HG02852 (cell line): Measurements from ENCODE around the gene ROR2.

Experiments used
- ATAC-seq: cut with Tn5 transposase; IDR thresholded peaks from one replicate; pipeline ENCODE4 v1.9.1; 2021; ENCODE audit warnings: mild to moderate bottlenecking, moderate library complexity; ENCODE audit not compliant: unreplicated experiment

The ROR2 gene

DNA sequence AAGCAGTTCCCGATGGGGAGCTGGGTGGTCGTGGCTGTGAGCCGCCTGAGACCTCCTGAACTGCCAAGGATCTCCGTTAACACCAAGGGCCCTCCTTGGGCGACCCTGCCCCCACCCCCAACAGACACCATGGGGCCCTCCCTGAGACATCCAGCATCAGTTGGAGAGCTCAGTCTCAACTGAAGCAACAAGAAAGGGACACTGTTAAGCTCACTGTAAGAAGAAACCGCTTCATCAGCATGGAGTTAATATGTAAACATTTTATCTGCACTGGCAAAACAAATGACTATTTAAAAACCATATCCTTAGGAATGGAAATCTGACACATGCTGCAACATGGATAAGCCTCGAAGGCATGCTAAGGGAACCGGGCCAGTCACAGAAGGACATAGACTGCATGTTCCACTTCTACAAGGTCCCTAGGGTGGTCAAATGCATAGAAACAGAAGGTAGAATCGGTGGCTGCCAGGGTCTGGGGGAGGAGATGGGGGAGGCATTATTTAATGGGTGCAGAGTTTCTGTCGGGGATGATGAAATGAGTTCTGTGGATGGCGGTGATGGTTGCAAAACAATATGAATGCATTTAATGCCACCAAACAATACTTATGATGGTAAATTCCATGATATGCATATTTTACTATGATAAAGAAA is 47.4 kb downstream of the ROR2 start:
- ATAC-seq, result no peak

DNA sequence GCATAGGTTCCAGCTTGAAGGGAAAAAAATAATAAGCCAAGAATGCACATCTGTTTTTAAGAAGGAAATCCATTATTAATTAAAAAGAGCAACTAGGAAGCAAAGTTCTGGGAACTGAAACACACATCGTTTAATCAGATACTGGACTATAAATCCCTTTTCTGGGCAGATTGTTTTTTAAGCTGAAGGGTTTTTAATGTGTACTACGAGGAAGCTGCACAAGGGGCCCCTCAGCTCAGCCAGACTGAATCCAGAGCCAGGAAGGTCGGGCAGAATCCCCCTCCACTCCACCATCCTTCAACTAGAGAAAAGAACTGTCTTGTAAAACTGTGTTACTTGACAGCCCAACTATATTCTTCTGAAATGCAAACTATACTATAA is 49.2 kb downstream of the ROR2 start:
- no peak for ATAC-seq

DNA sequence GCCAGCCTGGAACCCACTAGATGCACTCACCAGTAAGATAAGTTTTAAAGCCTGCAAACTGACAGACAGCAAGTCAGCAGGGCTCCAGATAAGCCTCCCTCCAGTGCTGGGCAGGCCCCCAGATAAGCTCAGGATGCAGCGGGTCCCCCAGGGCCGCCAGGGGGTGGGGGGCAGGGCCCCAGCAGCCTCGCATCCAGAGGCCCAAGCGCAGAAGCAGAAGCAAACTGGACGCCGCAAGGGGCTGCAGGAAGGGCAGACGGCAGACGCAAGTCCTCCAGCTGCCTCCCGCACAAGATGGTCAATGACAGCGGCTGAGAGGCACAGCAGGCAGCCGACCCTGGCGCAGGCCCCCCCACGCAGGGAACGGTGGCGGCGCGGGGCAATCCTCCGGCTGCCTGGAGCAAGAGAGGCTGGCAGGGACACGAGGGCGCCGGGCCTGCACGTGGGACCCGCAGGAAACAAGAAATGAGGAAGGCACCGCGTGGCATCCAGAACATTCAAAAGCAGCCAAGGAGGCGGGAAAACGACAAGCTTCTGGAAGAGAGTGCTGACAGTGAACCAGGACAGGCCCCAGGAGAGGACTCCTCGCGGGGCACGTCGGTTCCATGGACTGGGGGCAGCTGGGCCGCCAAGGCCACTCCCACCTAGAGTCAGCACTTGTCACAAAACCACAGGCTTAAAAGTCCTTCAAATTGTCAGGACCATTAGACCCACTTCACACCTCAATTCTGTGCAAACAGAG is 49.8 kb downstream of the ROR2 start:
- no peak for ATAC-seq

DNA sequence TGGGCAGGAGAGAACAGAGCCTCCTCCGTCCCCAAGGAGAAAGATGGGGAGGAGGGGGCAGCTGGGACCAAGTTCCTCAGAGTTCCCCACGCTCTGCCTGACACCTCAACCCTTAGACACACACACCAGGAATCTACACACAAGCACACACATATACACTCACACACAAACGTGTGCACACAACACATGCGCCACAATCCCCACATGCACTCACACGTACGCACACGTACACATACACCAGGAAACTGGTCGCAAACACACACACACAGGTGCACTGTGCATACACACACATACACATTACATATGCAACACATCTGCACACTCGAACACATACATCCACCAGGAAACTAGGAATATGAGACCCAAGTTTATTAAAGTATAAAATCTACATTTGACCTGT is 50.4 kb downstream of the ROR2 start:
- ATAC-seq, result no peak

DNA sequence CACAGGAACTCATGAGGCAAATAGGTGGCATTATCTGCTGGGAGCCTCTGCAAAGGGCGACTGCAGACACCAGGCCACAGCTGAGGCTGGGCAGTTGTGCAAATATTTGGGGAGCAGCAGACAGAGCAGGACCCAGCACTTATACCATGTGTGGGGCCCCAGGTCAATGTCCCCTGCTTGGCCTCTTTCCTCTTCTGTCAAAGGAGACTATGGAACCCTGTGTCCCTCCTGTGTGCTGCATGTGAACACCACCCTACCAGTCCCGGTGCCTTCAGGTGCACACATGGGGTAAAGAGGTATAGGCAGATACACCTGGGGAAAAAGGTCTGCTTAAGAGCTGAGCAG is 50.8 kb downstream of the ROR2 start:
- no peak for ATAC-seq

DNA sequence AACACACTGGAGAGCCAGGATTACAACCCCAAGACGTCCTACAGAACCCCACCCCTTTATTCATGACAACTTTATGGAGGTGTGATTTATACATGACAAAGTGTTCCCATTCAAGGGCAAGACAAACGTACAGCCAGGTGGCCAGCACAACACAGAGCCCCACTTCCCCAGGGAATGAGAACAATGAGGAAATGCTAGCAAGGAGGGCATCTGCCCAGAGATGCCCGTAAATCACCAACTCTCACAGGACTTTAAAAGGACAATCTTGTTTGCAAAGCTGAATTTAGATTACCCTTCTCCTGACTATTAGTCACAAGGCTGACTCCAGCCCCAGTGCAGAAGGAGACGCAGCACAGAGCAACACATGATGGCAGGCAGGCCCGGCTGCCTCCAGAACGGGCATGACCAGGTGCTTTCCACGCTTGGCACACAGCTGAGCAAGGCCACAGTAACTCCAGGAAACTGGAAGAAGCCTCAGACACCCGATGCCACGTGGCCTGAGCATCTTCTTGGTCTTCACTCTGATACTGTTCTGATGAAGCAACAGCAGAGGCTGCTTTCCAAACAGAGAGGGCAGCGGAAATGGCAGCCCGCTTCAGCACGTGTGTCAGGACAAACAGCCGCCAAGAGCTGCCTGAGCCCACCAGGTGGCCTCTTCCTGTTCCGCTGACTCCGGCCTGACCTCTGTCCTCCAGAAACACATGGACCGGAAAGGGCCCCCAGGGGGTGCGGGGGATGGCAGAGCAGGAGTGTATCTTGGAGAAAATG is 51.4 kb downstream of the ROR2 start:
- no peak for ATAC-seq

DNA sequence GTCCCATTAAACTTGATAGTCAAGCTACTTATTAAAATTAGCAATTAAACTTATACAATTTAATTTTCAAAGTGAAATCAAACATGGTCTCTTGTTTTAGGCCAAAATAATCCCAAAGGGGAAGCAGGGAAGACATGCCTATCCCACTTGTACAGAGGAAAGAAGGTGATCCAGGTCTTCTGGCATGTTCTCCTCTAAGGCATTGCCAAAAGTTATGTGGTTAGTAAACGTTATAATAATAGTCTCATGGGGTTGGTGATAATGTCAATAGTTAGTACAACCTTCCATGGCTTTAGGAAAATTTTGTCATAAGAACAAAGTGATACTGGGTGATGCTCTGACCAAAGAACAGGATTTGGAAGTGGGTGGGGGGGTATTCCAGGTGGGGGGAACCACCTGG is 52.8 kb downstream of the ROR2 start:
- ATAC-seq, result no peak

DNA sequence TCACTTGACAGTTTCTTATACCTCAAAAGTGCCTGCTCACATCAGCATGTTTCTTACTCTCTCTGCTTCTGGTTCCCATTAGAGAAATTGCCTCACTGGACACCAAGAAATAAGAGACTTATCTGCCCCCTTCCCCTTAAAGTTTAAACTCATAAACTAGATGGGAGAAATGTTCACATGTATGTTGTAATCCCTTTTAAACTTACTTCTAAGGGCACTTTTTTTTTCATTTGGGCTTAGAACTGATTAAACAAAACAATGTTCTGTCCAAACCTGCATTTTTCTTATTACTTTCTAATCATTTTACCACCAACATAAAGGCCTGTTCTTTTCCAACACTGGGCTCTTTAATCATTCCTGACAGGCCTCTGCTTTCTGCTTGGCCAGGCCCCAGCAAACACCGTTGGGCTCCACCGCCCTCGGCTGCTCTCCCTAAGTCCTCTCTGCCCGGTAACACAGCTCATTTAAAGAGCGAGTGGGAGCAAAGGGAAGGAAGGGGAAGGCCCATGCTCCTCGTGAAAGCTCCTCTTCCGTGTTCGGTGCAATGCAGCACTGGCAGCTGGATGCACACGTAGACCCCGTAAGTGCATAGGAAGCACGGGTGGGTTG is 53.4 kb downstream of the ROR2 start:
- no peak for ATAC-seq

DNA sequence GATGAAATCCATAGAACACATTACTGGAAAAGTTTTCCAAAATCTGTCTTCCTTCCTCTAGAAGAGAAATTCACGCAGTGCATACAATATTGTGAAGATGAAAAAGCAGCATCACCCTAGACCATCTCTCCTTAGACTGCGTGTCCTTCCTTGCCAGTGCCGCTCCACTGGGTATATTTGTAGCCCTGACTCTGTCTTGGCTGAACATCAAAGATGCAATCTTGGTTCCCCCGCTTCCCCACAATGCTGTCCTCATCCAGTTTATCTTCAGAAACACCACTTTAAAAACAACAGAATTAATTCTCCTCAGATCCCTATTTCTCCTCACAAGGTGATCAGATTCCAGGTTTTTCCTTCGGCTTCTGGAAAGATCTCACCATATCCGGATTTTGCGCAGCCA is 53.9 kb downstream of the ROR2 start:
- no peak for ATAC-seq

DNA sequence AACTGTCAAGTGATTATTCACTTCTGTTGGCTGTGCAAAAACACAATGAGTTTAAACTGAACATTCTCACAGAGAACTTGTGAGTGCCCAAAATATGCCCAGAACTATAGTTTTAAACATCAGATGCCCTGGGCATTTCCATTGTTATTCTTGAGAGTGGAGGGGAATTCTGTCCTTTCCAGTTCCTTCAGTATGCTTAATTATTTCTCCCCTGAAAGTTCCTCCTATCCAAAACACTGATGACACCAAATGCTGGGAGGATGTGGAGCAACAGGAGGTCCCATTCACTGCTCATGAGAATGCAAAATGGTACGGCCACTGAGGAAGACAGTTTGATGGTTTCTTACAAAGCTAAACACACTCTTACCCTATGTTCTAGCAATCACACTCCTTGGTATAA is 55.5 kb downstream of the ROR2 start:
- ATAC-seq, result no peak

DNA sequence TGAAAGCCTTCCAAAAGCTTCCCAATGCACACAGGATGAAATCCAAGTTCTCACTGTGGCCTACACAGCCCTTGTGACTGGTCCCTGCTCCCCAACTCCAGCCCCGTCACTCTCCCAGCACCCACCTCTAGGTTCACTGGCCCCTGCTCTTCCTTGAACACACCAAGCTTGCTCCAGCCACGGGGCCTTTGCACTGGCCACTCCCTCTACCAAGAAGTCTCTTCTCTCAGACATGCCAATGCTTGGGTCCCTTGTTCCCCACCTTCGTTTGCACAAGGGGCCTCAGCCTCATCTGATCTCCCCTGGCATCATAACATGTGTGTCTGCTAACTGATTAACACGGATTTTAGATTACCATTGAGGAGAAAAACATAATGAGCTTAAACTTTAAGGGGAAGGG is 56.0 kb downstream of the ROR2 start:
- no peak for ATAC-seq

DNA sequence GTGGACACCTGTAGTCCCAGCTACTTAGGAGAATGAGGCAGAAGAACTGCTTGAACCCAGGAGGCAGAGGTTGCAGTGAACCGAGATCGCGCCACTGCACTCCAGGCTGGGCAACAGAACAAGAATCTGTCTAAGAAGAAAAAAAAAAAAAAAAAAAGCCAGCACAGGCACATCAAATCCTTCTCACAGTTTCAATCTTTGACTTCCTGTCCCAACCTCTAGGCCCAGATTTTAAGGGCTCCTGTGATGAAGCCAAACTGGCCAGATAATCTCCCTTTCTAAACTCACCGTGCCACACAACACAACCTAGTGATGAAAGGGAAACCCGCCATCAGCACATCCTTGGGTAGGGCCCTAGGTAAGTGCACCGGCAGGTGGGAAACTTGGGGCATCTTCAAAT is 58.1 kb downstream of the ROR2 start:
- ATAC-seq, result no peak

DNA sequence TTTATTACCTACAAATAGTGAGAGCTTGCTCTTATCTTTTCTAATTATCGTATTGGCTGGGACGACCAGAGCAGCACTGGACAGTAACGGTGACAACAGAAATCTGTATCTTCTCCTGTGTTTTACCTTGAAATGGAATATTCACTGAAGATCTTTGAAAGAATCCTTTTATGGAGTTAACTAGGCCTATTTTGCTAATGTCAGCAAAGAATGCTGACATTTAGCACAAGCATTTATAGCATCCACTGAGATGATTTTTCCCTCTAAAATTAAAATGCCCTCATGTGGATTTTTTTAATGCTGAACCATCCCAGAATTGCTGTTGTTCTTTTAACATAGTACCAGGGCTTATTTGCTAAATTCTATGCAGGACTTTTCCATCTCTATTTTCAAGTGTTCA is 59.4 kb downstream of the ROR2 start:
- ATAC-seq, result no peak

DNA sequence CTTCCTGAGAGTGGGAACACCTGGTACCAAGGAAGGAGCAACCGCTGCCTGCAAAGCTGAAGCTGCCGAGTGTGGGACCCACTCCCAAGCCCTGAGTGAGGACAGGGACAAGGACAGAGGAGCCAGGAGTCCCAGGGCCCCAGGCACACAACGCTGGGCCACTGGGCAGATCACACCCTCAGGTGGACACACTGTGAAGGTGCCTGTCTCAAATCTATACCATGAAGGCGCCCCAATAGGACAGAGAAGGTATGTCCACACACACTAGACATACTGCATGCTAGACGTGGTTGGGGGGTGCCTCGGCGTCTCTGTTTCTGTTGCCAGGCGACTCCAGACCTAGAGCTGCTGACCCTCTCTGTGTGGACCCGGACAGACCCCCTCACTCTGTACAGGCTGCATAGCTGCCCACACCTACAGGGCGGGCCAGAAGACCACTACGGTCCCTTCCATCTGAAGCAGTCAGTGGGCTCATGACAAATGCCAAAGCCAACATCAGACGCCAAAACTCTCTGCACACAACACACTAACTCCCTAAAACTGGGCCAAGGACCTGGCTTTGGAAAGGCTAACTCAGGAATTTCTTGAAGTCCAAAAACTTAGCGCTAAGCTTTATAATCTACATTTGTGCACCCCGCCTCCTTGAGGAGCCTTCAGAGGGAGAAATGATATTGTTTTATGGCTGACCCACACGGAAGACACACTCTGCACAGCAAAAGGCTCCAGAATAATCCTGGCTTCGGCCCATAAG is 60.7 kb downstream of the ROR2 start:
- no peak for ATAC-seq

DNA sequence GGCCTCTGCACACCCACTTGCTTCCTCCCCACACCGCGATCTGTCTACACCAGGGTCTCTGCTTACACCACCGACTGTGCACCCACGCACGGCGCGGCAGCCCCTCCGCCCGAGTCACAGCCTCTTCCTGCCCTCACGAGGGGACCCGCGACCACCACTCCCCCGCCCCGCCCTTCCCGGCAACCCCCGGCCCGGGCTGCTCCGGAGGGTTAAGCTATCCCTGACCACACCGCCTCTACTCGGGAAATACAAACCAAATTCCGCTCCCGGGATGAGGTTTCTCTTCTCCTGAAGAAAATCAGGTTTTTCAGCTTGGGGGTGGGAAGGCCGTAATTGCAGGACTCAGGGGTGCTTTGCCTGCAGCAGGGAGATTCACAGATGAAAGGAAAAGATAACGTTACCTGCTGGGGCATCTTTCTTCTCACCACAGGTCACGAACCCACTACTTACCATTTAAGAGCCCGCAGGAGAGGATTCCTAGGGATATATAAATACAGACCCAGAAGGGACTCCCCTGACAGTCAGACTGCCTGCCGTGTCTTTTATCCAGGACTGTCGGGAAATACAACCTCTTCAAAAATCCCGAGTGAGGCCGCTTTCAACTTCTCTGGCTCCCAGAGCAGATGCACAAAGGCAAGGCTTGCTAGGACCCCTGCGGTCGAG is 63.5 kb downstream of the ROR2 start:
- ATAC-seq, result no peak

DNA sequence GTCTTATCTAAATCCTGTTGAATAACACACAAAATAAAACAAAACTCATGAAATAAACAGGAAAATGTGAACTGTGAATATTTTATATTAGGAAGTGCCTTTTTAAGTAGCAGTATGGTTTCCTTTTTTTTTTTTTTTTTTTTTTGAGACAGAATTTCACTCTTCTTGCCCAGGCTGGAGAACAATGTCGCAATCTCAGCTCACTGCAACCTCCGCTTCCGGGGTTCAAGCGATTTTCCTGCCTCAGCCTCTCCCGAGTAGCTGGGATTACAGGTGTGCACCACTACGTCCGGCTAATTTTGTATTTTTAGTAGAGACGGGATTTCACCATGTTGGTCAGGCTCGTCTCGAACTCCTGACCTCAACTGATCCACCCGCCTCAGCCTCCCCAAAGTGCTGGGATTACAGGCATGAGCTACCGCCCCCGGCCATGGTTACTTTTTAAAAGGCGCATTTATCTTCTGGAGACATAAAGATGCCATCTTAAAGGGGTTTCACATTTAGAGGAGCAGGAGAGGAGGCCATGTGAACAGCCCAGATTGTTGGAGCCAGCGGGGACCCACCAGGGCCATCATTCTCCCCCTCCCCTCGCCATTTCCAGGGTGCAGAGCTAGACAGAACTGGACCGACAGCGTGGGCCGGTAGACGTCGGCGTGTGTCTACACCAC is 64.1 kb downstream of the ROR2 start:
- no peak for ATAC-seq

DNA sequence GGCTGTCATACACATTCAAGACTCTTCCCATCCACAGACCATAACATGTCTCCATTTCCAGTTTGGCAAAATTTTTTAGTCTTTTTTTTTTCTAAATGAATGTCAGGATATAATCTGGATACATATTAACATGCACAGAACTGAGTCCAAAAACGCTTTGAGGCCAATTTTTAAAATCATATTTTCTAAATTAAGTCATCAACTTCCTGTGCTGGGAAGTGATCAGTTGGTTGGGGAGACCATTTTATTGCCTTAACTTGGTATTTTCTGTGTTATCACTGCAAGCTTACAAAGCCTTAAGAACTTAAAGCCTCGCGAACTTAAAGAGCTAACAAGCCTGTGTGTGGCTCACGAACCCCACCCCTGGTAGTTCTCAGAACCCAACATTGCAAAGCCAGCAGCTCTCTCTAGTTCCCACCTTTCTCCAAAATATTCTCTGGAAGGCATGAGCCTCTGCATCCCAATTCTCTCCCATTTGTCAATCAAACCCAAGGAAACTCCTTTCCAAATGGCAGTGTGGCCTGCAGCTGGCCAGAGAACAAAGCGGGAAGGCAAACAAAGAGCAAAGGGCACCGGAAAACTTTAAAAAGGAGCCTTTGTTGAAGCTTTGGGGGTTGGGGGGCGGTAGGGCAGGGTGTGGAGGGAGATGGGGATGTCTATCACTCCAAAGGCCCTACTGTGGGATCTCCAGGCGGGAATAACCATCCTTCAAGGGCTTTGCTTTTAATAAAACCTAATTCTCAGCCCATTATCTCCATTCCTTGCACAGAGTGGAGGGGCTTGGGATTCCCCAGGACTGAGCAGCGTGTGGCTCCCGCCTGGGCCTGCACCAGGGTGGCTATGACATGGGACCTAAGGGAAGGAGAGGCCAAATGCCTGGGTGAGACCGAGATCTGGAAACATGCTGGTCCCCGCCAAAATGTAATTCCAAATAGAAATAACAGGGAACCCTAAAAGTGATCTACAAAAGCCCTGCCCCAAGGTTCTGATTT is 65.0 kb downstream of the ROR2 start:
- ATAC-seq, result no peak

DNA sequence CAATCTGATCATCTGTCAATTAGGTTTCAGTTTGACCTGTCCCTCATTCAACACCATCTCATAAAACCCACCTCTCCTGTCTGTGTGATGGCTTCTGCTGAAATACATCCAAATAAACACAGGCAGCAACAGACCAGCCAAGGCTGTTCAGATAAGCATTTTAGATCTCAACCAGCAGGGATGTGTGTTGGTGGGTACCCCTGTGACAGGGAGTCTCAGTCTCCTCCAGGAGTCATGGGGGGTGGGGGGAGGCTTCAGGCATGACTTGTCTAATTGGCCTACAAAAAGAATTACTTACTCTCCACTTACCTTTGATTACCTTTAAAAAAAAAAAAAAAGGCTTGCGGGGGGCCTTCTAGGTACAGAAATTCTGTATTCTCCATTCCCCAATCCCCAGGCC is 65.9 kb downstream of the ROR2 start:
- ATAC-seq, result no peak

DNA sequence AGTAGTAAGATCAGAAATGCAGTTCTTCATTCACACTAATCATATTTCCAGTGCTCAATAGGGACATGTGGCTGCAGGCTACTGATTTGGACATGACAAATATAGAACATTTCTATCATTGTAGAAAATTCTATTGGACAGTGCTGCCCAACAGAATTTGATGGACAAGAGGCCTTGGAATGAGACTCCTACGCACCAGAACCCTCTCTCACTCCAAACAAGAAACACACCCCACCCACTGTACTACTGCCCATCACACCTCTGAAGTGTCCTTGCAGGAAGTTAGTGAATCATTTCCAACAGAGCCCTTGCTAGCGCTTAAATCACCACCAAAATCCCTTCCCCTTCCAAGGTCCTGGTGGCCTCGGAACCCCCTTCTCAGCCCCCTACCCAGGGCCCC is 66.5 kb downstream of the ROR2 start:
- ATAC-seq, result no peak
